Measurements from ENCODE around the gene SOWAHA. TPM values are rescaled to one million over a fixed set of nuclear protein-coding genes. Genes with fewer than 3 reads are reported as not detected.

SOWAHA gene
- total and polyA plus RNA-seq, 4 experiments from 2014 or later: 0.06 TPM; not detected in 3

GRCh38 chr5:132785864-132786263 lies 27.2 kb upstream of the SOWAHA start:
- intact Hi-C loops (cut with micrococcal nuclease): no loop called here
- H3K4me1 Mint-ChIP-seq: peaks cover 0 to 4% (median 2%) of the 10 kb centered on the region in 4 donors
- no peak overlapping the region for H3K4me3 ChIP-seq (ENCODE audit: low read length in 2 of 2)
- H3K9me3 Mint-ChIP-seq: no peaks in the 10 kb centered on the region
- H3K36me3 Mint-ChIP-seq: no peaks in the 10 kb centered on the region
- no peaks in the 10 kb centered on the region for H3K36me3 ChIP-seq (ENCODE audit: insufficient read depth, low read length)
- H3K27me3 ChIP-seq (ENCODE audit: insufficient read depth, low read length): no peaks in the 10 kb centered on the region
- H3K4me1 ChIP-seq (ENCODE audit: insufficient read depth, low read length): peaks cover 7% of the 10 kb centered on the region
- H3K4me3 Mint-ChIP-seq: no peak overlapping the region
- POLR2A ChIA-PET (ENCODE audit: partially characterized antibody): no interaction called here
- H3K27me3 Mint-ChIP-seq: peaks cover 11 to 18% of the 10 kb centered on the region in 2 donors
- H3K9me3 ChIP-seq (ENCODE audit: control insufficient read depth in 1 of 2, low read length in 2 of 2): no peaks in the 10 kb centered on the region
- CTCF ChIA-PET (ENCODE audit: partially characterized antibody): no interaction called here
- no peak overlapping the region for H3K27ac Mint-ChIP-seq
- H3K27ac ChIP-seq (ENCODE audit: low read depth, low read length): no peak overlapping the region
- DNase-seq: no peak

- intact Hi-C loops (cut with micrococcal nuclease): no loop called here
- Mint-ChIP-seq H3K27ac (no peak overlapping the region), H3K9me3 (no peaks in the 10 kb centered on the region), H3K27me3 (peaks cover 9 to 18% of the 10 kb centered on the region in 2 donors), H3K36me3 (no peaks in the 10 kb centered on the region), H3K4me1 (no peaks in the 10 kb centered on the region), H3K4me3 (no peak overlapping the region)
- ChIA-PET POLR2A (ENCODE audit: partially characterized antibody) (interaction anchor here (1.1 kb wide), 1 partner anchor 9 kb away, joined by 3 read pairs; no protein-coding TSS in a partner anchor), CTCF (ENCODE audit: partially characterized antibody) (interaction anchor here (1.6 kb wide), 1 partner anchor 33 kb away, joined by 4 read pairs; no protein-coding TSS in a partner anchor)
- Histone ChIP-seq H3K27me3 (ENCODE audit: insufficient read depth, low read length) (no peaks in the 10 kb centered on the region), H3K27ac (ENCODE audit: low read depth, low read length) (no peak overlapping the region), H3K4me3 (ENCODE audit: low read length in 2 of 2) (no peak overlapping the region), H3K4me1 (ENCODE audit: insufficient read depth, low read length) (no peaks in the 10 kb centered on the region), H3K36me3 (ENCODE audit: insufficient read depth, low read length) (no peaks in the 10 kb centered on the region), H3K9me3 (ENCODE audit: control insufficient read depth in 1 of 2, low read length in 2 of 2) (no peaks in the 10 kb centered on the region)
- DNase-seq: no peak
Observed at GRCh38 chr5:132787076-132787475, 26.0 kb upstream of the SOWAHA start.

- peaks cover 8 to 16% of the 10 kb centered on the region in 2 donors for H3K27me3 Mint-ChIP-seq
- CTCF ChIA-PET (ENCODE audit: partially characterized antibody): no interaction called here
- H3K36me3 Mint-ChIP-seq: no peaks in the 10 kb centered on the region
- H3K27ac Mint-ChIP-seq: no peak overlapping the region
- Histone ChIP-seq H3K9me3 (ENCODE audit: control insufficient read depth in 1 of 2, low read length in 2 of 2) (no peaks in the 10 kb centered on the region), H3K27ac (ENCODE audit: low read depth, low read length) (no peak overlapping the region), H3K27me3 (ENCODE audit: insufficient read depth, low read length) (no peaks in the 10 kb centered on the region), H3K4me1 (ENCODE audit: insufficient read depth, low read length) (no peaks in the 10 kb centered on the region), H3K4me3 (ENCODE audit: low read length in 2 of 2) (no peak overlapping the region), H3K36me3 (ENCODE audit: insufficient read depth, low read length) (no peaks in the 10 kb centered on the region)
- POLR2A ChIA-PET (ENCODE audit: partially characterized antibody): no interaction called here
- no peak for DNase-seq
- intact Hi-C loops (cut with micrococcal nuclease): no loop called here
- H3K9me3 Mint-ChIP-seq: no peaks in the 10 kb centered on the region
- H3K4me3 Mint-ChIP-seq: no peak overlapping the region
- H3K4me1 Mint-ChIP-seq: no peaks in the 10 kb centered on the region
Observed at GRCh38 chr5:132788508-132788907, 24.6 kb upstream of the SOWAHA start.

GRCh38 chr5:132788990-132789886 lies 23.9 kb upstream of the SOWAHA start:
- Mint-ChIP-seq H3K4me1 (no peaks in the 10 kb centered on the region), H3K4me3 (no peak overlapping the region), H3K9me3 (no peaks in the 10 kb centered on the region), H3K27me3 (peaks cover 8 to 16% of the 10 kb centered on the region in 2 donors), H3K36me3 (no peaks in the 10 kb centered on the region), H3K27ac (no peak overlapping the region)
- no peaks in the 10 kb centered on the region for H3K4me1 ChIP-seq (ENCODE audit: insufficient read depth, low read length)
- DNase-seq: no peak
- H3K9me3 ChIP-seq (ENCODE audit: control insufficient read depth in 1 of 2, low read length in 2 of 2): no peaks in the 10 kb centered on the region
- intact Hi-C loops (cut with micrococcal nuclease): no loop called here
- H3K27me3 ChIP-seq (ENCODE audit: insufficient read depth, low read length): no peaks in the 10 kb centered on the region
- POLR2A ChIA-PET (ENCODE audit: partially characterized antibody): no interaction called here
- H3K36me3 ChIP-seq (ENCODE audit: insufficient read depth, low read length): no peaks in the 10 kb centered on the region
- no peak overlapping the region for H3K4me3 ChIP-seq (ENCODE audit: low read length in 2 of 2)
- CTCF ChIA-PET (ENCODE audit: partially characterized antibody): no interaction called here
- H3K27ac ChIP-seq (ENCODE audit: low read depth, low read length): no peak overlapping the region

GRCh38 chr5:132790201-132790865 lies 22.8 kb upstream of the SOWAHA start:
- no peaks in the 10 kb centered on the region for H3K9me3 ChIP-seq (ENCODE audit: control insufficient read depth in 1 of 2, low read length in 2 of 2)
- no peaks in the 10 kb centered on the region for H3K36me3 ChIP-seq (ENCODE audit: insufficient read depth, low read length)
- ChIA-PET CTCF (ENCODE audit: partially characterized antibody) (no interaction called here), POLR2A (ENCODE audit: partially characterized antibody) (no interaction called here)
- no peak overlapping the region for H3K4me3 Mint-ChIP-seq
- H3K36me3 Mint-ChIP-seq: no peaks in the 10 kb centered on the region
- no peak for DNase-seq
- no peak overlapping the region for H3K27ac Mint-ChIP-seq
- intact Hi-C loops (cut with micrococcal nuclease): no loop called here
- no peaks in the 10 kb centered on the region for H3K4me1 Mint-ChIP-seq
- H3K27me3 Mint-ChIP-seq: peaks cover 6 to 18% of the 10 kb centered on the region in 2 donors
- H3K4me1 ChIP-seq (ENCODE audit: insufficient read depth, low read length): no peaks in the 10 kb centered on the region
- H3K27me3 ChIP-seq (ENCODE audit: insufficient read depth, low read length): no peaks in the 10 kb centered on the region
- no peak overlapping the region for H3K27ac ChIP-seq (ENCODE audit: low read depth, low read length)
- H3K4me3 ChIP-seq (ENCODE audit: low read length in 2 of 2): no peak overlapping the region
- H3K9me3 Mint-ChIP-seq: no peaks in the 10 kb centered on the region

- no peaks in the 10 kb centered on the region for H3K36me3 Mint-ChIP-seq
- H3K27ac ChIP-seq (ENCODE audit: low read depth, low read length): no peak overlapping the region
- intact Hi-C loops (cut with micrococcal nuclease): no loop called here
- no peak for DNase-seq
- ChIA-PET POLR2A (ENCODE audit: partially characterized antibody) (no interaction called here), CTCF (ENCODE audit: partially characterized antibody) (no interaction called here)
- no peaks in the 10 kb centered on the region for H3K4me1 ChIP-seq (ENCODE audit: insufficient read depth, low read length)
- no peaks in the 10 kb centered on the region for H3K36me3 ChIP-seq (ENCODE audit: insufficient read depth, low read length)
- H3K4me1 Mint-ChIP-seq: no peaks in the 10 kb centered on the region
- H3K9me3 Mint-ChIP-seq: no peaks in the 10 kb centered on the region
- no peak overlapping the region for H3K4me3 ChIP-seq (ENCODE audit: low read length in 2 of 2)
- no peak overlapping the region for H3K27ac Mint-ChIP-seq
- H3K9me3 ChIP-seq (ENCODE audit: control insufficient read depth in 1 of 2, low read length in 2 of 2): no peaks in the 10 kb centered on the region
- no peak overlapping the region for H3K4me3 Mint-ChIP-seq
- no peaks in the 10 kb centered on the region for H3K27me3 ChIP-seq (ENCODE audit: insufficient read depth, low read length)
- peaks cover 3 to 14% of the 10 kb centered on the region in 2 donors for H3K27me3 Mint-ChIP-seq
Observed at GRCh38 chr5:132791026-132791425, 22.1 kb upstream of the SOWAHA start.

- H3K4me3 Mint-ChIP-seq: no peak overlapping the region
- H3K27ac Mint-ChIP-seq: no peak overlapping the region
- H3K4me1 Mint-ChIP-seq: no peaks in the 10 kb centered on the region
- peaks cover 17 to 30% of the 10 kb centered on the region in 2 donors for H3K27me3 Mint-ChIP-seq
- POLR2A ChIA-PET (ENCODE audit: partially characterized antibody): interaction anchor here (0.6 kb wide), 1 partner anchor 148 kb away, joined by 3 read pairs; no protein-coding TSS in a partner anchor
- H3K27me3 ChIP-seq (ENCODE audit: insufficient read depth, low read length): peaks cover 6% of the 10 kb centered on the region
- H3K4me1 ChIP-seq (ENCODE audit: insufficient read depth, low read length): no peaks in the 10 kb centered on the region
- no peaks in the 10 kb centered on the region for H3K9me3 Mint-ChIP-seq
- DNase-seq: no peak
- CTCF ChIA-PET (ENCODE audit: partially characterized antibody): interaction anchor here (0.7 to 2.8 kb wide), 2 partner anchors 22 to 103 kb away, joined by 3 to 12 read pairs; no protein-coding TSS in a partner anchor
- no peaks in the 10 kb centered on the region for H3K36me3 Mint-ChIP-seq
- H3K36me3 ChIP-seq (ENCODE audit: insufficient read depth, low read length): no peaks in the 10 kb centered on the region
- no peak overlapping the region for H3K27ac ChIP-seq (ENCODE audit: low read depth, low read length)
- intact Hi-C loops (cut with micrococcal nuclease): no loop called here
- no peak overlapping the region for H3K4me3 ChIP-seq (ENCODE audit: low read length in 2 of 2)
- no peaks in the 10 kb centered on the region for H3K9me3 ChIP-seq (ENCODE audit: control insufficient read depth in 1 of 2, low read length in 2 of 2)
Observed at GRCh38 chr5:132797651-132798050, 15.5 kb upstream of the SOWAHA start.

Data from CD4-positive, alpha-beta memory T cell (primary cell).